Nucleus accumbens (tissue), 56 donors: Measurements from ENCODE around the gene ARID1B.

Experiments used
- DNase-seq, 56 donors: peaks; one replicate each; lab custom pipeline; 2025; lab: John Stamatoyannopoulos, UW

ARID1B gene

GRCh38 chr6:157211603-157212455 lies 434.7 kb downstream of the ARID1B start:
- DNase-seq: no peak

DNA sequence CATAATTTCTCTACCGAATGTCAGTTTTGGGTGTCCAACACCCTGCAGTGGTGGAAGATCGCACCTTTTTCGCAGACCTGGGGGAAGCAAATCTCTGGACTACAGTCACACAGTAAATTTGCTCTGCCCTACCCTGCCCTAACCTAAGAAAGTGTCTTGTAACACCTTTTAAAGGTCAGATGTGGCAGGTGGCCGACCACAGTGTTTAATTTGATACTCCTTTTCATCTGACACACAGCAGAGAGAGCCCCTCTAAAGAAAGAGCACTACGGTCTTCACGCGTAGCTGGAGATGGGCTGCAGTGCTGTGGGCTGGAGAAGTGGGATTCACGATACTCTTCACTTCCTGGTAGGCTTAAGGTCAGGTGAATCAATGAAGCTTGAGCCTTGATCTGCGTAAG lies 436.2 kb downstream of the ARID1B start:
- no peak for DNase-seq

- DNase-seq: no peak
Measured at GRCh38 chr6:157213907-157214565, 436.9 kb downstream of the ARID1B start.

- DNase-seq: no peak
Measured at GRCh38 chr6:157215717-157216116, 438.5 kb downstream of the ARID1B start.

- no peak for DNase-seq
Measured at GRCh38 chr6:157216570-157216969, 439.4 kb downstream of the ARID1B start.

DNA sequence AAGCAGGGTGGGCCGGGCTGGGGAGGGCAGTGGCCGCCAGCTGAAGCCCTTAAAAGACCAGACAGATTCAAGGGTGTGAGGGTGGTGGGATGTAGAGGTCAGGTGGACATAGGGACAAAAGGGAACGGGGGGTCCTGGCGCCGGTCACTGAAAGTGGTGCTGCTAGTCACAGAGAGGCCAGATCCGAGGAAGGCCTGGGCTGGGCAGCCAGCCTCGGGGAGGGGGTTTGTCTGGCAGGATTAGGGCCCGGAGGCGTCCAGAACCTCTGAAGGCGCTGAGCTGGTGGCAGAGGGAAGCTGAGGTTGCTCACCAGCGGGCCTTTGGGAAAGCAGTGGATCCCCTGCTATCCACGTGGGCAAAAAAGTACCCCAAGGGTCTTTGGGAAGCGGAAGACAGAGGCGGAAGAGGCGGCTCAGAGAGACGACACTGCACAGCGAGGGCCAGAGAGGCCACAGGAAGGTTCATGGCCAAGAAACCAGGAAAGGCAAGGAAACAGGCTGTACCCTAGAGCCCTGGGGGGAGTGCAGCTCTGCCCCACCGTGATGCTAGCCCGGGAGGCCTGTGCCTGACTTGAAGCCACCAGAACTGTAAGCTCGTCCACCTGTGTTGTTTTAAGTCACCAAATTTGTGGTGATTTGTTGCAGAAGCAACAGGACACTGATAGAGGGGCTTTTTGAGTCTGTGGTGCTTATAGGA lies 440.2 kb downstream of the ARID1B start:
- no peak for DNase-seq

- no peak for DNase-seq
Measured at GRCh38 chr6:157217894-157218370, 440.8 kb downstream of the ARID1B start.

DNA sequence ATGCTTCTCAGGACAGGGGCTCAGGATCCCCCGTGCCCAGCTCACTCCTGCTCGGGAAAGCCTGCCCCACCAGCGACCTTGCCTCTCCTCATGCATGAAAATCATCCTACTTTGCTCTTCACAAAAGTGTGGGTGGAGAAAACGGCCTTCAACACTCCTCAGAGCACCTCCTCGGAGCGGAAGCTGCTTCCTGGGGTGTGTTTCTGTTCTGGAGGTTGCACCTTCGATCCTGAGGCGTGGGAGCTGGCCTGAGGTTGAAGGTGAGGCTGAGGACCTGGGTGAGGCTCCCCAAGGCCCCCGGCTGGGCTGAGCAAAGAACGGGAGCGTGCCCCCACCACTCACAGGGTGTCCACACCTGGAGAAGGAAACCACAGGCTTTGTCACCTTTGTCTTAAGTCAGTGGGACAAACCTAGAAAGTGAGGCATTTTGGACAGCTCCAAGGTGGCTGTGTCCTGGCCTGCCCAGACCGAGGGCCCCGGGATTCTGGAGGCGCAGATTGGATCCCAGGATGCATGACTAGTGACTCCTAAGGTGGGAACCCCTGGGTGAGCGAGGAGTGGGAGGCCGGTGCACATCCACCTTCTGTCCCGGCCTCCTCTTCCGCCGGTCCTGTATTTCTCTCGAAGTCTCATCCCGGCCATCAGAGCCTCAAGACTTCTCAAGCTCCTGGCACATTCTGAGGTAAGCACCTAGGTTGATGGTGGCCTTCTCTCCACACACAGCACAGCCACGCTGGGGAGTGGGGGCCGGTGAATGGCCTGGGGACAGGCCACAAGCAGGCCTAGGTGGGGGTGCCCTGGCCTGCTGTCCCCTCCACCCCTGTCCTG lies 441.4 kb downstream of the ARID1B start:
- DNase-seq: no peak

GRCh38 chr6:157219201-157220200 lies 442.3 kb downstream of the ARID1B start:
- DNase-seq: no peak

GRCh38 chr6:157220485-157220884 lies 443.3 kb downstream of the ARID1B start:
- no peak for DNase-seq

DNA sequence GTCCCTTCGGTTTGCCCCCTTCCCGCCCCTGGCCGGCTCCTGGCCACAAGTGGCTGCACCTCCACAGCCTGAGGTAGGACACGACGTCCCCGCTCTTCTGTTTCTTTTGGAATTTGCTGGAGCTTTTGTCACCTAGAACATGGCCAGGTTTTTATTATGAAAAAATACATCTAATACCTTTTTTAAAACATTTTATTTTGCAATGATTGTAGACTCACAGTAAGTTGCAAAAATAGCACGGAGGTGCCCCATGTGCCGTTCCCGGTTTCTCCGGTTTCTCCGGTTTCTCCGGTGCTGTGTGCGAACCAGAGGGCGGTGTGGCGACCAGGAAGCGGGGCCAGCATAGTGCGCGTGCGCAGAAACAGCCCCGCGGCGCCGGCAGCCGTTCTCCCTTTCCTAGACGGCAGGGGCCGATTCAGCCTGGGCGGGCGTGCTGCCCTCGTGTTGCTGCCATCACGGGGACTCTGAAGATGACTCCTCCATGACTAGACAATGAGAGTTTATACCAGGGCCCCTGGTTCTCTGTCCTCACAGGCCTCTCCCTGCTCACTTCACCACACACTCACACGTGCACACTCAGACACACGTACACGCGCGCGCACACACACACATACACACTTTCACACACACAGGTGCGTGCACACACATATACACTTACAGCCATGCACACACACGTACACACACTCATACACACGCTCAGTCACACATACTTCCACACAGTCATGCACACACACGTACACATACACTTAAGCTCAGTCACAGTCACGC lies 444.1 kb downstream of the ARID1B start:
- DNase-seq: peak in 49 of 56 donors; percentile 15 to 83 (median 55)

GRCh38 chr6:157221817-157222175 lies 444.6 kb downstream of the ARID1B start:
- DNase-seq: no peak

GRCh38 chr6:157222201-157222981 lies 445.2 kb downstream of the ARID1B start:
- no peak for DNase-seq

- DNase-seq: no peak
Measured at GRCh38 chr6:157223021-157223430, 445.8 kb downstream of the ARID1B start.

- DNase-seq: no peak
Measured at GRCh38 chr6:157223511-157223910, 446.3 kb downstream of the ARID1B start.

GRCh38 chr6:157224178-157224950 lies 447.2 kb downstream of the ARID1B start:
- no peak for DNase-seq
